Measurements from ENCODE around the gene TBC1D7.
A peak's percentile ranks its signal among the peaks of the same experiment; 100 is the strongest.
"Not testable (repeated sequence)": the region's sequence is repeated elsewhere in the genome, so short reads cannot be mapped to it uniquely, and the experiment has no call there.

The TBC1D7 gene

GRCh38 chr6:13332349-13332706 lies 4.0 kb upstream of the TBC1D7 start:
- no peak overlapping the region for H3K4me3 ChIP-seq (ENCODE audit: low read depth, low read length)
- TF ChIP-seq, protein P1, sequence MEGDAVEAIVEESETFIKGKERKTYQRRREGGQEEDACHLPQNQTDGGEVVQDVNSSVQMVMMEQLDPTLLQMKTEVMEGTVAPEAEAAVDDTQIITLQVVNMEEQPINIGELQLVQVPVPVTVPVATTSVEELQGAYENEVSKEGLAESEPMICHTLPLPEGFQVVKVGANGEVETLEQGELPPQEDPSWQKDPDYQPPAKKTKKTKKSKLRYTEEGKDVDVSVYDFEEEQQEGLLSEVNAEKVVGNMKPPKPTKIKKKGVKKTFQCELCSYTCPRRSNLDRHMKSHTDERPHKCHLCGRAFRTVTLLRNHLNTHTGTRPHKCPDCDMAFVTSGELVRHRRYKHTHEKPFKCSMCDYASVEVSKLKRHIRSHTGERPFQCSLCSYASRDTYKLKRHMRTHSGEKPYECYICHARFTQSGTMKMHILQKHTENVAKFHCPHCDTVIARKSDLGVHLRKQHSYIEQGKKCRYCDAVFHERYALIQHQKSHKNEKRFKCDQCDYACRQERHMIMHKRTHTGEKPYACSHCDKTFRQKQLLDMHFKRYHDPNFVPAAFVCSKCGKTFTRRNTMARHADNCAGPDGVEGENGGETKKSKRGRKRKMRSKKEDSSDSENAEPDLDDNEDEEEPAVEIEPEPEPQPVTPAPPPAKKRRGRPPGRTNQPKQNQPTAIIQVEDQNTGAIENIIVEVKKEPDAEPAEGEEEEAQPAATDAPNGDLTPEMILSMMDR (IDR thresholded peaks at IDR 0.05; ENCODE audit: low read depth, low read length), result no peak

- no peak overlapping the region for H3K4me3 ChIP-seq (ENCODE audit: low read depth, low read length)
- TF ChIP-seq, protein P1 (IDR thresholded peaks at IDR 0.05; ENCODE audit: low read depth, low read length), result peak; percentile 23; the same call in 1 of the 2 replicates
These were observed 3.4 kb upstream of the TBC1D7 start for GRCh38 chr6:13331516-13332348.

DNA sequence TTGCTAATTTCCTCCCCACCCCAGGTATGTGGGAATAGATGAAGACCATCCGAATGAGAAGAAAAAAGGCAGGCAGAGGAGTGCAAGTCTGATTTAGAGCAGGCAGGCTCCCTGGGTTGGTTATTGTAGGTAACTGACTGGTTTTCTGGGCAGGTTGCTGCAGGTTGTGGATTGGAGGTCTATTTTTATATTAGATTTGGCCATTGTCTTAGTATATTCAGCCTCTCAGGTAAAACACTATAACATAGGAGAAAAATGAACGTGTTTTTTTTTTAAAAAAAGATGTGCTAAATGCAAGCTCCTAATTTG lies 492 bp upstream of the TBC1D7 start:
- TF ChIP-seq, protein P1 (IDR thresholded peaks at IDR 0.05; ENCODE audit: low read depth, low read length), result no peak

DNA sequence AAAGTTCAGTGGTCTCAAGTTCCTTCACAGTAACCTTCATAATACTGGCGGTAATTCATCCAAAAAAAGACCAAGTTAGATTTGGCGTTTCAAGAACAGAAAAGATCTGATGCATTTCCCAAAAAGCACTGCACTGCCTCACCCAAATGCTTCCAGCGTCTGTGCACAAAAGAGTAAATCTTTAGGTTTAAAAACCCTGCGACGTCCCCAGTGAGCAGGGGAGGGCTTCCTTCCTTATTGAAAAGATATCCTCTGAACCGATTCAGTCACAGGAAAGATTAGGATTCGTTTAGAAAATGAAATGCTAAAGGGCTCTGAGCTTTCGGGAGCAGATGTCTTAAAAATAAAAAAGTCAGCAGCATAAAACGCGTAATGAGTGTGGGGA lies 654 bp downstream of the TBC1D7 start:
- H3K4me3 ChIP-seq (ENCODE audit: low read depth, low read length), result peak overlapping the region; percentile 96
- TF ChIP-seq, protein P1 (IDR thresholded peaks at IDR 0.05; ENCODE audit: low read depth, low read length), result no peak

More for the DNA sequence above, 492 bp upstream of the TBC1D7 start:
- peak overlapping the region; percentile 96 for H3K4me3 ChIP-seq (ENCODE audit: low read depth, low read length)

DNA sequence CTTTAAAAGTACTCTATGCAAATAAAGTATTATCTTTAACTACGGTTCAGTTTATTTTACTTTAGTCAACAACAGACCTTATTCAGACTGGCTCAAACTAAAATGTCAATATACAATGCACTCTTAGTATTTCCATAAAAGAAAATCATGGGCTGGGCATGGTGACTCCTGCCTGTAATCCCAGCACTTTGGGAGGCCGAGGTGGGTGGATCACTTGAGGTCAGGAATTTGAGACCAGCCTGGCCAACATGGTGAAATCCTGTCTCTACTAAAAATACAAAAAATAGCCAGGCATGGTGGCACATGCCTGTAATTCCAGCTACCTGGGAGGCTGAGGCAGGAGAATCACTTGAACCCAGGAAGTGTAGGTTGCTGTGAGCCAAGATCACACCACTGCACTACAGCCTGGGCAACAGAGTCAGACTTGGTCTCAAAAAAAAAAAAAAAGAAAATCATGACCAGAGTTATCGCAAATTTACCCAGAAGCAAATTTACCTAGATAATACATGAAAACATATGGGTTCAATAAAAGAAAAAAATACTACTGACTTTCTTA lies 2.2 kb downstream of the TBC1D7 start:
- H3K4me3 ChIP-seq (ENCODE audit: low read depth, low read length), result not testable (repeated sequence)

DNA sequence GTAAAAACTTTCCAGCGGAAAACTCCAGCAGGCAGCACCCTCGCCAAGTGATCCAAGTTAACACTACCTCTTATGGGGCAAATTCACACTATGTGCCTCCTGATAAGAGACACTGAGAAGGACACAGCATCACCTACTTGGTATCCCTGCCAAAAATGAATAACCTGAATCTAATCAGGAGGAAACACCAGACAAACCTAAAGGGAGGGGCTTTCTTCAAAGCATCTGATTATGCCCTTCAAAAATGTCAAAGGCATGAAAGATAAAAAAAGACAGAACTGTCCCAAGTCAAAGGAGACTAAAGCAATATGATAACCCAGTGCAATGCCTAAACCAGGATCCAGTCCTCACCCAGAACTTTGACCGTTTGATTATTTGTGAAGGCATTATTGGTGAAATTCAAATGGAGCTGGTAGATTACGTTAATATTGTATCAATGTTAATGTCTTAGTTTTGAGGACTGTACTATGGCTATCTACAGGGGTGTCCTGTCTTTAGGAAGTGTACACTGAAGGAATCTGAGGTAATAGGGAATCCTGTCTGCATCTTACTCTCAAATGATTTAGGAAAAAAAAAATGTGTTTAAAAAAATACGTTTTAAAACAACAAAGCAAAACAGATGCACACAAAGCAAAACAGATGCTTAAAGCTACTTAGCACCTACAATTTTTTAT lies 8.3 kb downstream of the TBC1D7 start:
- TF ChIP-seq, protein P1 (IDR thresholded peaks at IDR 0.05; ENCODE audit: low read depth, low read length), result no peak
- H3K4me3 ChIP-seq (ENCODE audit: low read depth, low read length), result no peak overlapping the region

DNA sequence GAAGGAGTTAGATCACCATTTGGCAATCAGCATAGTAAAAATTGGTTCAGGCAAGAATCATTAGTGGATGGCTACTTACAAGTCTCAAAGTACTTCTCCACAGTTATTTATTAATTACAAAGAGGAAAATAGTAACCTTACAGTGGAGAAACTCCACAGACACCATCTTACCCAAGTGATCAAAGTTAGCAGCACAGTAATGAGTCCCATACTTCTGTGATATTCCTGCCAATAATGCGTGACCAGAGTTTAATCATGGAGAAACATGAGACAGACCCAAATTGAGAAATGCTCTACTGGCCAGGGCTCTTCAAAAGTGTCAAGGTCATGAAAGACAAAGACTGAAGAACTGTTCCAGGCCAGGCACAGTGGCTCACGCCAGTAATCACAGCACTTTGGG lies 9.5 kb downstream of the TBC1D7 start:
- no peak overlapping the region for H3K4me3 ChIP-seq (ENCODE audit: low read depth, low read length)
- TF ChIP-seq, protein P1 (IDR thresholded peaks at IDR 0.05; ENCODE audit: low read depth, low read length), result no peak

Measured in WI38 (cell line).